K562 (cell line): ENCODE measurements around the gene GRIN1.

ENCODE experiments used
- DMBX1 ChIP-seq: fragments of 250-450 bp; sonication (Bioruptor Pico); IDR thresholded peaks from 2 replicates; pipeline ENCODE4 v1.8.0; 2022; ENCODE audit warnings: inconsistent platforms, mild to moderate bottlenecking, moderate library complexity, borderline replicate concordance
- NFIC ChIP-seq: fragments of 450-650 bp; IDR thresholded peaks from 2 replicates; pipeline ENCODE4 v1.6.1; 2017; ENCODE audit warnings: mild to moderate bottlenecking, inconsistent platforms
- ZNF778 ChIP-seq: fragments of 450-650 bp; formaldehyde crosslinking; IDR thresholded peaks from 2 replicates; pipeline ENCODE4 v1.4.0; 2020; ENCODE audit warnings: mild to moderate bottlenecking, moderate library complexity

DNA sequence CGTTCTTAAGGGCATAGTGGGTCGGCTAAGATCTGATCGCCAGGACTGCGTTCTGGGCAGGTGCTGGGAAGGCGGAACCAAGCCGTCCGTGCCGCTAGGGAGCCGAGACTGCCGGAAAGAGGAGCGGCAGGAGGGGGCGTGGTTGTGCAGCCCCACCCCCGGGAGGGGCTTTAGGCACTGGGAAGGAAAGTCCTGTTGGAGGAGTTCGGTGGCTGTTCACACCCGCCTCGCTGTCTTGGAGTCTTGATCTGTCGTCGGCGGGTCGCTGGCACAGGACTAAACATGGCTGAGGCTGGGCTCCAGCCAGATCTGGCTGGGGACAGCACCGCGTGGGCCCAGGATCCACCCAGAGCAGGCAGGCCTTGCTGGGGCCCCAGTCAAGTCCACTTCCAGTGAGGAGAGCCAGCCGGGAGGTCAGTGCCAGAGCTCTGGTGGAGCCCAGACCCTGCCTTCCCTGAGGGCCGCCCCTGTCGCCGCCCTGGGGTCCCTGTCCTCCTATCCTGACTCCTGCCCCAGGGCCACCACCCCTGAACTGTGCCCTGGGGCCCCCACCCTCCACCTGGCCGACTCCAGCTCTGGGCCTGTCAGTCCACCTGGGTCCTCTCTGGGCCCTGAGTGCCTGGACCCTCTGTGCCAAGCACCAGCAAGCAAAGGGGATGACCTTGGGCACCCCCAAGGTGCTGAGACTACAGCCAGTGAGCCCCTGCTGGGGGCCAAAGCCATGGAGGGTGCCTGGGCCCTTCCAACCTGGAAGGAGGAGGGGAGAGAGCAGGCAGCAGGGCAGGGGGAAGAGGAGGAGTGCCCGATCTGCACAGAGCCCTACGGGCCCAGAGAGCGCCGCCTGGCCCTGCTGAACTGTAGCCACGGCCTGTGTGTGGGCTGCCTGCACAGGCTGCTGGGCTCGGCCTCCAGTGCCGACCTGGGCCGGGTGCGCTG, 78.6 kb downstream of the GRIN1 start:
- no peak for TF ChIP-seq ZNF778 (CRISPR knock-in tag)
- no peak for TF ChIP-seq NFIC
- no peak for TF ChIP-seq DMBX1
